DOHH2 (cell line): Measurements from ENCODE around the gene SH2D4B.

Source experiments
- EZH2phosphoT487 ChIP-seq: fragments of 200-600 bp; sonication (generic); IDR thresholded peaks from 2 replicates; pipeline ENCODE4 v1.6.1; 2017; ENCODE audit warnings: borderline replicate concordance, mild to moderate bottlenecking, antibody characterized with exemption, low read length, moderate library complexity, mixed read lengths
- TF ChIP-seq, protein P1 (sequence below): fragments of 200-600 bp; sonication (generic); IDR thresholded peaks from one replicate; pipeline ENCODE4 v1.5.1; 2014; ENCODE audit warnings: antibody characterized with exemption, mild to moderate bottlenecking, low read depth, low read length; ENCODE audit not compliant: poor library complexity, severe bottlenecking

GRCh38 chr10:80582286-80582960 lies 44.7 kb downstream of the SH2D4B start:
- TF ChIP-seq, protein P1, sequence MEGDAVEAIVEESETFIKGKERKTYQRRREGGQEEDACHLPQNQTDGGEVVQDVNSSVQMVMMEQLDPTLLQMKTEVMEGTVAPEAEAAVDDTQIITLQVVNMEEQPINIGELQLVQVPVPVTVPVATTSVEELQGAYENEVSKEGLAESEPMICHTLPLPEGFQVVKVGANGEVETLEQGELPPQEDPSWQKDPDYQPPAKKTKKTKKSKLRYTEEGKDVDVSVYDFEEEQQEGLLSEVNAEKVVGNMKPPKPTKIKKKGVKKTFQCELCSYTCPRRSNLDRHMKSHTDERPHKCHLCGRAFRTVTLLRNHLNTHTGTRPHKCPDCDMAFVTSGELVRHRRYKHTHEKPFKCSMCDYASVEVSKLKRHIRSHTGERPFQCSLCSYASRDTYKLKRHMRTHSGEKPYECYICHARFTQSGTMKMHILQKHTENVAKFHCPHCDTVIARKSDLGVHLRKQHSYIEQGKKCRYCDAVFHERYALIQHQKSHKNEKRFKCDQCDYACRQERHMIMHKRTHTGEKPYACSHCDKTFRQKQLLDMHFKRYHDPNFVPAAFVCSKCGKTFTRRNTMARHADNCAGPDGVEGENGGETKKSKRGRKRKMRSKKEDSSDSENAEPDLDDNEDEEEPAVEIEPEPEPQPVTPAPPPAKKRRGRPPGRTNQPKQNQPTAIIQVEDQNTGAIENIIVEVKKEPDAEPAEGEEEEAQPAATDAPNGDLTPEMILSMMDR, result no peak
- no peak for TF ChIP-seq EZH2phosphoT487
